H9 (cell line): ENCODE measurements around the gene TARP.

Experiments
- DNase-seq: peaks from one replicate; pipeline ENCODE4 v3.0.0-alpha.2; 2017
- H2AFZ ChIP-seq: one replicate; pipeline ENCODE4 v1.6.1; 2013; ENCODE audit warnings: mild to moderate bottlenecking, low read length, control low read depth, moderate library complexity
- H2AK5ac ChIP-seq: 2 replicates; pipeline ENCODE4 v1.6.1; 2013; ENCODE audit warnings: low read length, control low read depth, mixed read lengths; ENCODE audit not compliant: insufficient read length
- H2BK120ac ChIP-seq: one replicate; pipeline ENCODE4 v1.6.1; 2013; ENCODE audit warnings: low read depth, mild to moderate bottlenecking, low read length, control low read depth, inconsistent platforms; ENCODE audit not compliant: poor library complexity, severe bottlenecking
- H2BK12ac ChIP-seq: 2 replicates; pipeline ENCODE4 v1.6.1; 2013; ENCODE audit warnings: low read length, control low read depth, mixed read lengths, low read depth; ENCODE audit not compliant: insufficient read length
- H2BK15ac ChIP-seq: 2 replicates; pipeline ENCODE4 v1.6.1; 2013; ENCODE audit warnings: low read depth, low read length, control low read depth
- H2BK20ac ChIP-seq: one replicate; pipeline ENCODE4 v1.6.1; 2013; ENCODE audit warnings: low read depth, mild to moderate bottlenecking, low read length, control low read depth, inconsistent platforms; ENCODE audit not compliant: poor library complexity, severe bottlenecking
- H2BK5ac ChIP-seq: 2 replicates; pipeline ENCODE4 v1.6.1; 2013; ENCODE audit warnings: low read length, control low read depth, mixed read lengths; ENCODE audit not compliant: insufficient read length
- H3K14ac ChIP-seq: 2 replicates; pipeline ENCODE4 v1.6.1; 2013; ENCODE audit warnings: low read length, control low read depth; ENCODE audit not compliant: insufficient read depth
- H3K18ac ChIP-seq: 2 replicates; pipeline ENCODE4 v1.6.1; 2013; ENCODE audit warnings: low read depth, mild to moderate bottlenecking, mixed read lengths, low read length, control low read depth; ENCODE audit not compliant: insufficient read length
- H3K23ac ChIP-seq: 2 replicates; pipeline ENCODE4 v1.6.1; 2013; ENCODE audit warnings: low read length, control low read depth, mixed read lengths, low read depth; ENCODE audit not compliant: insufficient read length
- H3K23me2 ChIP-seq: 2 replicates; pipeline ENCODE4 v1.6.1; 2013; ENCODE audit warnings: low read depth, mild to moderate bottlenecking, mixed read lengths, low read length, control low read depth; ENCODE audit not compliant: insufficient read length, poor library complexity, severe bottlenecking
- H3K27ac ChIP-seq: 2 replicates; pipeline ENCODE4 v1.5.1; 2013; ENCODE audit warnings: low read length, control low read depth, mixed read lengths, low read depth; ENCODE audit not compliant: insufficient read length
- H3K27me3 ChIP-seq: 2 replicates; pipeline ENCODE4 v1.6.1; 2013; ENCODE audit warnings: low read length, control low read depth, inconsistent platforms; ENCODE audit not compliant: insufficient read depth
- H3K4ac ChIP-seq: 2 replicates; pipeline ENCODE4 v1.6.1; 2013; ENCODE audit warnings: low read depth, mild to moderate bottlenecking, control low read depth, inconsistent platforms, low read length, moderate library complexity
- H3K4me1 ChIP-seq: 2 replicates; pipeline ENCODE4 v1.6.1; 2013; ENCODE audit warnings: low read length, control low read depth, inconsistent platforms; ENCODE audit not compliant: insufficient read depth
- H3K4me2 ChIP-seq: 2 replicates; pipeline ENCODE4 v1.6.1; 2013; ENCODE audit warnings: low read length, control low read depth, mixed read lengths; ENCODE audit not compliant: insufficient read length, insufficient read depth
- H3K56ac ChIP-seq: 2 replicates; pipeline ENCODE4 v1.6.1; 2013; ENCODE audit warnings: low read depth, mild to moderate bottlenecking, mixed read lengths, low read length, control low read depth; ENCODE audit not compliant: insufficient read length
- H3K79me1 ChIP-seq: 2 replicates; pipeline ENCODE4 v1.6.1; 2013; ENCODE audit warnings: low read depth, mild to moderate bottlenecking, moderate library complexity, low read length, control low read depth, inconsistent platforms; ENCODE audit not compliant: insufficient read depth, poor library complexity, severe bottlenecking
- H3K79me2 ChIP-seq: 2 replicates; pipeline ENCODE4 v1.6.1; 2013; ENCODE audit warnings: low read length, control low read depth, inconsistent platforms; ENCODE audit not compliant: insufficient read depth
- H3K9ac ChIP-seq: 2 replicates; pipeline ENCODE4 v1.6.1; 2013; ENCODE audit warnings: low read length, control low read depth, mixed read lengths; ENCODE audit not compliant: insufficient read length; ENCODE audit errors: extremely low read depth
- H3K9me3 ChIP-seq: one replicate; pipeline ENCODE4 v1.6.1; 2013; ENCODE audit warnings: low read depth, low read length, inconsistent platforms; ENCODE audit not compliant: control insufficient read depth
- H3T11ph ChIP-seq: one replicate; pipeline ENCODE4 v1.6.1; 2013; ENCODE audit warnings: mild to moderate bottlenecking, low read length, control low read depth, inconsistent platforms
- H4K20me1 ChIP-seq: one replicate; pipeline ENCODE4 v1.6.1; 2013; ENCODE audit not compliant: control insufficient read depth, insufficient read length, insufficient read depth
- H4K5ac ChIP-seq: 2 replicates; pipeline ENCODE4 v1.6.1; 2013; ENCODE audit warnings: low read depth, mild to moderate bottlenecking, mixed read lengths, low read length, control low read depth; ENCODE audit not compliant: insufficient read length
- H4K8ac ChIP-seq: replicated peaks from 2 replicates; pipeline ENCODE4 v1.6.1; 2013; ENCODE audit warnings: low read length, control low read depth, mixed read lengths, low read depth; ENCODE audit not compliant: insufficient read length
- H4K91ac ChIP-seq: 2 replicates; pipeline ENCODE4 v1.6.1; 2013; ENCODE audit warnings: low read depth, mild to moderate bottlenecking, moderate library complexity, mixed read lengths, low read length, control low read depth; ENCODE audit not compliant: insufficient read length
- H3K27ac Mint-ChIP-seq, 3 experiments: 2 replicates in 2 of 3; 3 replicates in 1 of 3; pipeline ENCODE4 v1.8.0; 2020 to 2021; ENCODE audit warnings: mixed read lengths in 3 of 3, mild to moderate bottlenecking in 1 of 3, moderate library complexity in 1 of 3
- H3K27me3 Mint-ChIP-seq: 2 replicates; pipeline ENCODE4 v1.8.0; 2021; ENCODE audit warnings: low read depth, mild to moderate bottlenecking, moderate library complexity, mixed read lengths
- H3K36me3 Mint-ChIP-seq, 3 experiments: 2 replicates in 2 of 3; 3 replicates in 1 of 3; pipeline ENCODE4 v1.8.0; 2020 to 2021; ENCODE audit warnings: low read depth in 3 of 3, mixed read lengths in 3 of 3; ENCODE audit not compliant: insufficient read depth in 1 of 3
- H3K4me1 Mint-ChIP-seq, 2 experiments: 2 replicates each; pipeline ENCODE4 v1.8.0; 2020; ENCODE audit warnings: mixed read lengths in 2 of 2
- H3K4me3 Mint-ChIP-seq, 2 experiments: 2 replicates in 1 of 2; 3 replicates in 1 of 2; pipeline ENCODE4 v1.8.0; 2020 to 2021; ENCODE audit warnings: mild to moderate bottlenecking in 2 of 2, mixed read lengths in 2 of 2, moderate library complexity in 1 of 2
- H3K9me3 Mint-ChIP-seq, 2 experiments: 2 replicates in 1 of 2; 3 replicates in 1 of 2; pipeline ENCODE4 v1.8.0; 2020; ENCODE audit warnings: mild to moderate bottlenecking in 2 of 2, mixed read lengths in 2 of 2, moderate library complexity in 1 of 2
- CTCF ChIP-seq: fragments of 200-600 bp; sonication (generic); conservative IDR thresholded peaks from 3 replicates; pipeline ENCODE4 v1.8.0; 2021; ENCODE audit warnings: antibody characterized with exemption, mild to moderate bottlenecking
- WGBS: extraction: QIAGEN DNeasy Blood & Tissue Kit; methylation state at CpG from one replicate; pipeline ENCODE4 v1.1.7; 2013; ENCODE audit warnings: missing lambda C conversion rate, low lambda C conversion rate, mixed read lengths; ENCODE audit not compliant: insufficient read length; ENCODE audit errors: extremely low coverage; 5-methylcytosine and 5-hydroxymethylcytosine counted together

Gene TARP

GRCh38 chr7:38282081-38282480 is 8.6 kb upstream of the TARP start:
- Histone ChIP-seq H2BK15ac (no peak overlapping the region), H2BK5ac (no peak overlapping the region), H4K91ac (no peak overlapping the region), H2AFZ (no peak overlapping the region), H3K4ac (no peak overlapping the region), H3K27me3 (no peaks in the 10 kb centered on the region), H2AK5ac (no peak overlapping the region), H3K79me1 (no peaks in the 10 kb centered on the region), H3K27ac (no peak overlapping the region), H3K9me3 (no peaks in the 10 kb centered on the region), H3K18ac (no peak overlapping the region), H2BK120ac (no peak overlapping the region), H3K23me2 (no peaks in the 10 kb centered on the region), H3K79me2 (no peaks in the 10 kb centered on the region), H3K14ac (no peak overlapping the region), H3T11ph (no peak overlapping the region), H3K56ac (no peak overlapping the region), H3K23ac (no peak overlapping the region), H2BK12ac (no peak overlapping the region), H3K4me2 (no peak overlapping the region), H3K4me1 (no peaks in the 10 kb centered on the region), H4K8ac (no peak overlapping the region), H4K5ac (no peak overlapping the region), H4K20me1 (no peaks in the 10 kb centered on the region), H2BK20ac (no peak overlapping the region), H3K9ac (no peak overlapping the region)
- Mint-ChIP-seq H3K9me3 (no peaks in the 10 kb centered on the region), H3K27ac (no peak overlapping the region), H3K4me3 (no peak overlapping the region), H3K4me1 (peaks cover 4 to 9% of the 10 kb centered on the region in 2 experiments; a peak in 2 of 4 replicates), H3K27me3 (no peaks in the 10 kb centered on the region), H3K36me3 (no peaks in the 10 kb centered on the region)
- WGBS, result no CpG with 5 or more reads among the region's 3 CpGs
- DNase-seq, result no peak
- no peak for TF ChIP-seq CTCF
